AG10803 (cell line): ENCODE measurements around the gene RIN1.

Experiments
- DNase-seq: peaks from one replicate; pipeline ENCODE4 v3.0.0; 2010; ENCODE audit warnings: low read depth
- H3K4me3 ChIP-seq: 2 replicates; pipeline ENCODE4 v1.5.1; 2011; ENCODE audit warnings: mild to moderate bottlenecking, low read length, control low read depth
- TF ChIP-seq, protein P1 (sequence below): conservative IDR thresholded peaks from 2 replicates; pipeline ENCODE4 v1.5.1; 2011; ENCODE audit warnings: mild to moderate bottlenecking, low read length, control low read depth, inconsistent platforms

Gene RIN1

DNA sequence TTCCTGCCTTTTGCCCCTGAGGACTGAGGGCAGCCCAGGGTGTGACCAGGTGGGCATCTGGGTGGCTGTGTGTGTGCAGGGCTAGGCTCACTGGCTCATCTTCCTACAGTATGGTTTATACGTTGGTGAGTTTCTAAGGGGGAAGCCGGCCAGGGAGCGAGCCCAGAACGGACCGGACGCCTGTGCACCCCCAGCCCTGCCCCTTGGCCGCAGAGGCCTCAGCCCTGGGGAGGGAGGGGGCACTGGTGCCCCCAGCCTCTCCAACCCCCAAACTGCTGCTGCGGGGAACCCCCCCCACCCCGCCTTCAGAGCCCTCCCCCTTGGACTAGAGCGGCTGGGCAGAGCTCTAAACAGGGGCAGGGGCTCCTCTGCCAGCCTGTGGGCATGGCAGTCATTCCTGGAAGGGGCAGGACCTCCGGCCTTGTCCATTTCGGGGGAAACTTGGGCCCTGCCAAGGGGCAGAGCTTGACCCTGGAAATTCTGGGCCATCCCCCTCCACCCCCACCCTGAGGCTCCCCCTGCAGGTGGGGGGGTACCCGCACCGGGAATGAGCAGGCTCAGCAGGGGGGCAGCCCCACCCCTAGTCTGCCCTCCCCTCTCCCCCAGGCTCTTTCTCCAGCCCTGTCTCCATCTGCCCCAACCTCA lies 52.7 kb downstream of the RIN1 start:
- DNase-seq = no peak
- no peak overlapping the region for H3K4me3 ChIP-seq
- TF ChIP-seq, protein P1, sequence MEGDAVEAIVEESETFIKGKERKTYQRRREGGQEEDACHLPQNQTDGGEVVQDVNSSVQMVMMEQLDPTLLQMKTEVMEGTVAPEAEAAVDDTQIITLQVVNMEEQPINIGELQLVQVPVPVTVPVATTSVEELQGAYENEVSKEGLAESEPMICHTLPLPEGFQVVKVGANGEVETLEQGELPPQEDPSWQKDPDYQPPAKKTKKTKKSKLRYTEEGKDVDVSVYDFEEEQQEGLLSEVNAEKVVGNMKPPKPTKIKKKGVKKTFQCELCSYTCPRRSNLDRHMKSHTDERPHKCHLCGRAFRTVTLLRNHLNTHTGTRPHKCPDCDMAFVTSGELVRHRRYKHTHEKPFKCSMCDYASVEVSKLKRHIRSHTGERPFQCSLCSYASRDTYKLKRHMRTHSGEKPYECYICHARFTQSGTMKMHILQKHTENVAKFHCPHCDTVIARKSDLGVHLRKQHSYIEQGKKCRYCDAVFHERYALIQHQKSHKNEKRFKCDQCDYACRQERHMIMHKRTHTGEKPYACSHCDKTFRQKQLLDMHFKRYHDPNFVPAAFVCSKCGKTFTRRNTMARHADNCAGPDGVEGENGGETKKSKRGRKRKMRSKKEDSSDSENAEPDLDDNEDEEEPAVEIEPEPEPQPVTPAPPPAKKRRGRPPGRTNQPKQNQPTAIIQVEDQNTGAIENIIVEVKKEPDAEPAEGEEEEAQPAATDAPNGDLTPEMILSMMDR = peak; percentile 9; the same call in 1 of the 2 replicates

DNA sequence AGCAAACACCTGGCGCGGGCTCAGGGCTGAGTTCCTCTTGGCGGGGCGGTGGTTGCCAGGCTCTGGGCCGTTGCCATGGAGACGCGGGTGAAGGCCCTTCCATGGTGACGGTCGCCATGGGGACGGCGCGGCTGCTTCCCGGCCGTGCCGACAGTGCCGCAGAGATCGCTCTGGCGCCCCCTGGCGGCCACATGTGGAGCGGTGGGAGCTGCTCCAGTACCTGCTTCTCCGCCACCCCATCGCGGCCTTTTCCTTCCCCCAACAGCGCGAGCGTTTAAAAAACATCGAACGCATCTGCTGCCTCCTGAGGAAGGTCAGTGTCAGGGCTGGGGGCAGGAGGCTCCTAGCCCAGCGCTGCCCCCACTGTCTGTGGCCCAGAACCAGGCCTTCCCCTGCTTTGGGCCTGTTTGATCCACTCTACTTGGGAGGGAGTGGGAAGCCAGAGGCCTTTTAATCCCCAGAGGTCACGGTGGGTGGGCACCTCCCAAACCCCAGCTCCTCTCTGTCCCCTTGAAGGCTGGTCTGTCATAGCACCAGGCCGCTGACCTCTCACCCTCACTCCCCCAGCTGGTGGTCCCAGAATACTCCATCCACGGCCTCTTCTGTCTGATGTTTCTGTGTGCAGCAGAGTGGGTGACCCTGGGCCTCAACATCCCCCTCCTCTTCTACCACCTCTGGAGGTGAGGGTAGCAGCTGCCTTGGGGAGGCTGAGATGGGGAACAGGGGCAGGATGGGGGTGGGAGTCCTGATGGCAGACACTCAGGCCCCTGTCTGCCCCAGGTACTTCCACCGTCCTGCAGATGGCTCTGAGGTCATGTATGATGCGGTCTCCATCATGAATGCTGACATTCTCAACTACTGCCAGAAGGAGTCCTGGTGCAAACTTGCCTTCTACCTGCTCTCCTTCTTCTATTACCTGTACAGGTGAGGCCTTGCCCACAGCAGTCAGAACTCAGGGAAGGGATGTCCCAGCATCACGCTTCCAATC lies 53.5 kb downstream of the RIN1 start:
- H3K4me3 ChIP-seq = no peak overlapping the region
- TF ChIP-seq, protein P1 = peak; percentile 80
- DNase-seq = peak; percentile 92
